ENCODE results near the gene TRMT112. TPM values are rescaled to one million over a fixed set of nuclear protein-coding genes. Genes with fewer than 3 reads are reported as not detected.
A peak's percentile ranks its signal among the peaks of the same experiment; 100 is the strongest.

Gene TRMT112
- total RNA-seq, 1 donor from 2014 or later, result 93.1 TPM

DNA sequence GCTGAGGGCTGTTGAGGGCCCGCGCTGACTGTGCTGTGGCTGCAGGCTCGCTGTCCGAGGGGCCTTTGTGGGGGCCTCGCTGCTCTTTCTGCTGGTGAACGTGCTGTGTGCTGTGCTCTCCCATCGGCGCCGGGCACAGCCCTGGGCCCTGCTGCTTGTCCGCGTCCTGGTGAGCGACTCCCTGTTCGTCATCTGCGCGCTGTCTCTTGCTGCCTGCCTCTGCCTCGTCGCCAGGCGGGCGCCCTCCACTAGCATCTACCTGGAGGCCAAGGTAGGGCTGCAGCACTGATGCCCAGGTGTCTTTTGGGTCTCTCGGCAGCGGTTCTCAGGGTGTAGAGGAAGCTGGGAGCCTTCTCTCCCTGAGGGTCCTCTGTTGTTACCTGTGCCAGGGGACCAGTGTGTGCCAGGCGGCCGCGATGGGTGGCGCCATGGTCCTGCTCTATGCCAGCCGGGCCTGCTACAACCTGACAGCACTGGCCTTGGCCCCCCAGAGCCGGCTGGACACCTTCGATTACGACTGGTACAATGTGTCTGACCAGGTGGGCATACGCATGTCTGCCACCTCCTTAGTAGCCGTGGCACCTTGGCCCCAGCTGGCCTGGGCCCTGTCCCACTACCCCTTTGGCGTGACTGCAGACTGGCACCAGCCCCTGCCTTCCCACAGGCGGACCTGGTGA, 29.5 kb downstream of the TRMT112 start:
- TF ChIP-seq, protein P1, sequence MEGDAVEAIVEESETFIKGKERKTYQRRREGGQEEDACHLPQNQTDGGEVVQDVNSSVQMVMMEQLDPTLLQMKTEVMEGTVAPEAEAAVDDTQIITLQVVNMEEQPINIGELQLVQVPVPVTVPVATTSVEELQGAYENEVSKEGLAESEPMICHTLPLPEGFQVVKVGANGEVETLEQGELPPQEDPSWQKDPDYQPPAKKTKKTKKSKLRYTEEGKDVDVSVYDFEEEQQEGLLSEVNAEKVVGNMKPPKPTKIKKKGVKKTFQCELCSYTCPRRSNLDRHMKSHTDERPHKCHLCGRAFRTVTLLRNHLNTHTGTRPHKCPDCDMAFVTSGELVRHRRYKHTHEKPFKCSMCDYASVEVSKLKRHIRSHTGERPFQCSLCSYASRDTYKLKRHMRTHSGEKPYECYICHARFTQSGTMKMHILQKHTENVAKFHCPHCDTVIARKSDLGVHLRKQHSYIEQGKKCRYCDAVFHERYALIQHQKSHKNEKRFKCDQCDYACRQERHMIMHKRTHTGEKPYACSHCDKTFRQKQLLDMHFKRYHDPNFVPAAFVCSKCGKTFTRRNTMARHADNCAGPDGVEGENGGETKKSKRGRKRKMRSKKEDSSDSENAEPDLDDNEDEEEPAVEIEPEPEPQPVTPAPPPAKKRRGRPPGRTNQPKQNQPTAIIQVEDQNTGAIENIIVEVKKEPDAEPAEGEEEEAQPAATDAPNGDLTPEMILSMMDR (IDR thresholded peaks at IDR 0.05; ENCODE audit: partially characterized antibody, unreplicated experiment), result no peak
- H3K4me3 Mint-ChIP-seq (ENCODE audit: unreplicated experiment), result no peak overlapping the region
- H3K4me1 Mint-ChIP-seq (ENCODE audit: low read depth, unreplicated experiment), result peaks cover 7% of the 10 kb centered on the region
- DNase-seq, result no peak
- H3K27ac Mint-ChIP-seq (ENCODE audit: unreplicated experiment), result no peak overlapping the region
- H3K27me3 Mint-ChIP-seq (ENCODE audit: unreplicated experiment), result peaks cover 9% of the 10 kb centered on the region
- H3K9me3 Mint-ChIP-seq (ENCODE audit: unreplicated experiment), result peaks cover 8% of the 10 kb centered on the region
- peaks cover 5% of the 10 kb centered on the region for H3K36me3 Mint-ChIP-seq (ENCODE audit: unreplicated experiment)

DNA sequence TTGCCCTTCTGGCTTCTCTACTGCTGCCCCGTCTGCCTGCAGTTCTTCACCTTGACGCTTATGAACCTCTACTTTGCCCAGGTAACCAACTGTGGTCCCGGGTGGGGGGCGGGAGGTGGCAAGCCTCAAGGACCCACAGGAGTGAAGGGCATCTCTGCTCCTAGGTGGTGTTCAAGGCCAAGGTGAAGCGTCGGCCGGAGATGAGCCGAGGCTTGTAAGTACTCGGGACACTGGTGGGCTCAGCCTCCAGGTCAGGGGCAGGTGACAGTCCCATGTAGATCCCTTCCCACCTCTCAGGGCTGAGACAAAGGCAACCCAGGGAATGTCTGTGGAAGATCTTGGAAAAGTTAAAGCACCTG, 30.6 kb downstream of the TRMT112 start:
- H3K27ac Mint-ChIP-seq (ENCODE audit: unreplicated experiment), result peak overlapping the region; percentile 65
- peak overlapping the region; percentile 86 for H3K4me3 Mint-ChIP-seq (ENCODE audit: unreplicated experiment)
- TF ChIP-seq, protein P1 (IDR thresholded peaks at IDR 0.05; ENCODE audit: partially characterized antibody, unreplicated experiment), result no peak
- peaks cover 7% of the 10 kb centered on the region for H3K4me1 Mint-ChIP-seq (ENCODE audit: low read depth, unreplicated experiment)
- peaks cover 6% of the 10 kb centered on the region for H3K27me3 Mint-ChIP-seq (ENCODE audit: unreplicated experiment)
- H3K36me3 Mint-ChIP-seq (ENCODE audit: unreplicated experiment), result peaks cover 5% of the 10 kb centered on the region
- peaks cover 8% of the 10 kb centered on the region for H3K9me3 Mint-ChIP-seq (ENCODE audit: unreplicated experiment)
- DNase-seq, result no peak

DNA sequence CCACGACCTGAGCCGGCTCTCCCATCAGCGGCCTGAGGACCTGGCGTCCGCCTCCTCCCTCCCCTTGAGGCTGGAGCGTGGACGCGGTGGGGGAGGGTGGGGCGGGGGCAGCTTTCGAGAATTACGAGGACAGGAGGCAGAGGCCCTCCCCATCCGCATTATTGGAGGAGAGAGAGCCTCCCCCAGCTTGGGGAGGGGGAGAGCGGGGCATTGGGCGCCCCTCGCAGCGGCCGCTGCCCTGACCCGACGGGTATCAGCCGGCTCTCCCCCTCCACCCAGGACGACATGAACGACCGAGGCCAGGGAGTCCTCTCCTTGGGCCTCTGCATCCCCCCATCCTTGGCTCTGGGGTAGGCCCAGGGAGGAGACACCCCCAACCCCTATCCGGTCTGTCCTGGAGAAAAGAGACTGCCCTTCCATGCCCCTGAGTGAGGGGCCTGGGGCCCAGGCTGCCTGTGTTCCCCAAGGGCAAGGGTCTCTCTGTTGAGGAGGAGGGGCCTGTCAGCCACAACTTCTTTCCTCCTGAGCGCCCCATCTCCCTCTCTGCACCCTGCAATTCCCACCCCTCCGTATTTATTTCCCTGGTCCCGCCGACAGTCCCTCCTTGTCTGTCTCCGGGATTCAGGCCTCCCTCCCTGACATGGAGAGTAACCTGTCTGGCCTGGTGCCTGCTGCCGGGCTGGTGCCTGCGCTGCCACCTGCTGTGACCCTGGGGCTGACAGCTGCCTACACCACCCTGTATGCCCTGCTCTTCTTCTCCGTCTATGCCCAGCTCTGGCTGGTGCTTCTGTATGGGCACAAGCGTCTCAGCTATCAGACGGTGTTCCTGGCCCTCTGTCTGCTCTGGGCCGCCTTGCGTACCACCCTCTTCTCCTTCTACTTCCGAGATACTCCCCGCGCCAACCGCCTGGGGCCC, 31.2 kb downstream of the TRMT112 start:
- TF ChIP-seq, protein P1 (IDR thresholded peaks at IDR 0.05; ENCODE audit: partially characterized antibody, unreplicated experiment), result no peak
- Mint-ChIP-seq H3K36me3 (ENCODE audit: unreplicated experiment) (peaks cover 5% of the 10 kb centered on the region), H3K9me3 (ENCODE audit: unreplicated experiment) (peaks cover 8% of the 10 kb centered on the region), H3K4me1 (ENCODE audit: low read depth, unreplicated experiment) (peaks cover 10% of the 10 kb centered on the region), H3K4me3 (ENCODE audit: unreplicated experiment) (peak overlapping the region; percentile 86), H3K27me3 (ENCODE audit: unreplicated experiment) (peaks cover 8% of the 10 kb centered on the region), H3K27ac (ENCODE audit: unreplicated experiment) (peak overlapping the region; percentile 65)
- no peak for DNase-seq

DNA sequence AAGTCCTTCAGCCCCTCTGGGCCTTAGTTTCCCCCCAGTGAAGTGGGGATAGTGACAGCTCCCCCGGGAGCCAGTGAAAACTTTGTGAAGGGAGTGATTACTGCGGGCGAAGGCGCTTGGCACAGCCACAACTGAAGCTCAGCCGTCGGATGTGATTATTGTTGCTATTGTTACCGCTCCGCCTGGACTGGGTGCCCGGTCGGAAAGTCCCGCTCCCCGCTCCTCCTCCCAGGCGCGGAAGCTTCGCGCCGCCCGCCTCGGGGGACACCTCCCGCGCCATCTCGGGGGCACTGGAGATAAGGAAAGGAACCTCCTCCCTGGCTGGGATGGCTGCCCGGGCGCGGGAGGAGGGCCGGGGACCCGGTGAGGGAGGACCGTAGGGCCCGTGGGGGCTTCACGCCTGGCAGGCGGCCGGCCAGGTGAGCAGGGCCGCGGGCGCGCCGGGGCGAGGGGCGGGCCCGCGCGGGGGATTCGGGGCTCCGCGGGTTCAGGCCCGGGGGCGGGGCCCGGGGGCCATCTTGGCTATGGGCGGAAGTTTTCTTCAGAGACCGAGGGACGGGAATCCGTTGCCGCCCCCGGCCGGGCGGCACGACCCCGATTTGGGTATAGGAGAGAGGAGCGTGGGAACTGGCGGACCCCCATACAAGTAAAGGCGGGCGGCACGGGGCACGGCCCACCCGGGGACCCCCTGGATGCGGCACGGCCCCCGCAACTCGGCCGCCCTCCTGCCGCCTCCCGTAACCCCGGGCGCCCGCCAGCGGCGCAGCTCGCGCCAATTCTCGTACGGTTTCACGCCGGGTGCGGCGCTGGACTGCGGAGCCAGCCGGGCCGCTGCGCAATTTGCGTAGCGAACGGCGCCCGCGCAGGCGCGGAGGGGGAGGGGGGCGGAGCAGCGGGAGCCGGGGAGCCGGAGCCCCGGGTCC, 32.1 kb downstream of the TRMT112 start, which contains the start of gene GPR137:
Gene GPR137 (plus strand): TSS at position 887 of the 923 bp plus-strand sequence. CDS start 677 bp downstream, outside the sequence.
- Mint-ChIP-seq H3K27ac (ENCODE audit: unreplicated experiment) (peak within 1 kb of the TSS; percentile 65), H3K36me3 (ENCODE audit: unreplicated experiment) (no peaks in the 10 kb centered on the region), H3K4me1 (ENCODE audit: low read depth, unreplicated experiment) (peaks cover 8% of the 10 kb centered on the region), H3K4me3 (ENCODE audit: unreplicated experiment) (peak within 1 kb of the TSS; percentile 87), H3K27me3 (ENCODE audit: unreplicated experiment) (peaks cover 3% of the 10 kb centered on the region), H3K9me3 (ENCODE audit: unreplicated experiment) (peaks cover 8% of the 10 kb centered on the region)
- peak; percentile 91 for DNase-seq
- TF ChIP-seq, protein P1 (IDR thresholded peaks at IDR 0.05; ENCODE audit: partially characterized antibody, unreplicated experiment), result no peak

Measured in glutamatergic neuron (in vitro differentiated cells).